Embryonic facial prominence (tissue), 1 donor: Measurements from ENCODE around the gene CMSS1.

Experiments used
- DNase-seq: peaks from one replicate; pipeline ENCODE4 v3.0.0-alpha.2; 2016; ENCODE audit errors: extremely low spot score

CMSS1 gene

GRCh38 chr3:99854756-99855298, 37.2 kb downstream of the CMSS1 start:
- DNase-seq: no peak

DNA sequence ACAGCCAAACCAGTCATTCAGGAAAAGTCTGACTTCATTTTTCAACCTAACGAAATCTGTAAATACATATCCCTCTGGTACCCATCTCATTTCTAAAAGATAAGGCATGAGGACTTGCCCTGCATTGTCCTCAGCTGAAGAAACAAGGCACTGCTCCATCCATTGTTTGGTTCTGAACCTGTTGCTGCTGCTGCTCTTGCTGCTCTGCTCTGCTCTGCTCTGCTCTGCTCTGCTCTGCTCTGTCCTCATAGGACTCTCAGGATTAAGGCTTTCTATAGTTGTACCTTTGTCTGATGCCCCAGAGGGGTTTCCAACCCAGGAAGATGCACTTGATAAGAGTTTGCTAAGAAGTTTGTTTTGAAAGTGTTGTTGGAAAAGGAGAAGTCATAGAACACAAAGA, 38.2 kb downstream of the CMSS1 start:
- DNase-seq: no peak

GRCh38 chr3:99856437-99857220, 39.0 kb downstream of the CMSS1 start:
- DNase-seq: no peak

GRCh38 chr3:99857278-99857677, 39.6 kb downstream of the CMSS1 start:
- no peak for DNase-seq

DNA sequence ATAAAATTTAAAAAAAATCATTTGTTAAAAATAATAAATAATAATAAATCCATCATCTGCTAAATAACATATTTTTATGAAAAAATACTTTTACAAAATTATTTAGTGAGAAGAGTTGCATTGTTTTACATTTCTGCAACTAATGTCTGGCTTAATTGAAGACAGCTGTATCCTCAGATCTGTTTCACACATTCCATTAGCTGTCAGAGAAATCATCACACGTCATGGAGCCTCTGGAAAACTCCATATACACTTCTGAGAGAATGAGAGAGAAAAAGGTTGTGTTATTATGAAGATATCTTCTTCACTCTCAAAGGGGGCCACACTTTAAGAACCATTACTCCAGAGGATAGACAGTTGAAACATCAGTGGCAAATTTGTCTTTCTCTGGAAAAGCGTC, 40.8 kb downstream of the CMSS1 start:
- DNase-seq: no peak

DNA sequence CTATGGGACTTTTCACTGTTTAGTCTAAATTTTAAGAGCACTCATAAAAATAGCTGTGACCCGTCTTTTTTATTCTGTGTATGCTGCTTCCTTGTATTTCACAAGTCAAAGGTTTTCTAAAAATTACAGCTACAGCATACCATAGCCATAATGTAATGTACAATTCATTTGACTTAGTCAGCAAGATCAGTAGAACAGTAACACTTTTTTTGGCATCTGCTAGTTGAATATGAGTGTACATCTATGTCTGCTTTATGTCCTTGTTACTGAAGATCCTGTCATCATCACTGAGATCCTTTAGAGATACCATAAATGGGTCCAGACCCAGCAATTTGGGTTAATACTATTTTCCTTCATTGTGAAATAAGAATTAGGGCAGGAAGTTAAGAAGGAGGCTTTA, 42.2 kb downstream of the CMSS1 start:
- DNase-seq: no peak

- DNase-seq: no peak
Observed at GRCh38 chr3:99861216-99861615, 43.6 kb downstream of the CMSS1 start.

GRCh38 chr3:99862208-99862607, 44.5 kb downstream of the CMSS1 start:
- DNase-seq: no peak

- no peak for DNase-seq
Observed at GRCh38 chr3:99863002-99863401, 45.3 kb downstream of the CMSS1 start.

DNA sequence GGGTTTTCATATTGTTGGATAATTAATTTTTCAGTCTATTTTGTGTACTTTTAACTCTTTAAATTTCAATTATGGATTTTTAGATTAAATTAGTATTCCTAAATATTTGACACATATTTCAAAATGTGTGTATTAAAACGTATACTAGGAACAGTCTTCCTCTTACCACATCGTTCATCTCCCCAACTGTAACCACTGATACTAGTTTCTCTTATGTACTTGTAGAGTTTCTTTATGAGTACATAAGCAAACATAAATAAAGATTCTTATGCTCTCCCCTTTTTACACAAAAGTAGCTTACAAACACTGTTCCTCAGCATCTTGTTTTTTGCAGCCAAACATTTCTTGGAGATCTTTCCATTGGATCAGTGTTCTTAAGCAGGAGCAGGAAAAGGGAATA, 45.9 kb downstream of the CMSS1 start:
- no peak for DNase-seq

- DNase-seq: no peak
Observed at GRCh38 chr3:99864289-99864688, 46.6 kb downstream of the CMSS1 start.

DNA sequence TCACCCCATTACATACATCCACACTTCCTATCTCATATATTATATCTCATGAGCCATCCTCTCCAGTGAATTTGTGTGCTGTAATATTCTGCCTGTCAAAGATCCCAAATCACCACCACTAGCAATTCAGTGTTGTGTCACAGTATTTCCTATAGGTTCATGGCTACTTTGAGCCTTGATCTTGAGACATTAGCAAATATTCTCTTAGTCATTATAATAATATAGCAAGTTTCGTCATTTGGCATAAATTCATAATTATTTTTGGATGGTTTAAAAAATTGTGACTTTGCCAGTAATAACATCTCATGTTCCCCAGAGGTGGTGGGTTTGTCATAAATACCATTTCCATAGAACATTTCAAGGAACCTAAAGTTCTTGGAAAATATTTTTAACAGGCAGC, 47.7 kb downstream of the CMSS1 start:
- no peak for DNase-seq

DNA sequence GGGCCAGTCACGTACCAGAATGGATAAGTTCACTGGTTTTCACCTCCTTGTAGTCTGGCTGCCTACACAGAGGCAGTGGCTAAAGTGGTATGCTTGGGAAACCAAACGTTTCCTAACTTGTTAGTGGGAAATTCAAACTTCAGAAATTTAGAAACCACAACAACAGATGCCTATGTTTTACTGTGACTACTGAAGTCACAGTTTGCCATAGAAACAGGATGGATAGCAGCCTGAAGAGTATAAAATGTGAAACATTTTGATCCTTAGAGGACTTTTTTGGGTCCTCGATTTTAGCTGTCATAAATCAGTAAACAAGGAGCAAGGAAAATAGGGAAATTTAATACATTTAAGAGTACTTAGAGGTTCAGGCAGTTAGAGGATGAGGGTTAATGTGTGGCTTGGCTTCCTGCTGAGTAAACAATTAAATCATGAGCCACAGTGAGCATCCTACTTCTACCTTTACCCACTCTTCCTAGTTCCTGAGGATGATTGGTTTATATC, 48.6 kb downstream of the CMSS1 start:
- no peak for DNase-seq

GRCh38 chr3:99867594-99868310, 50.1 kb downstream of the CMSS1 start:
- no peak for DNase-seq

DNA sequence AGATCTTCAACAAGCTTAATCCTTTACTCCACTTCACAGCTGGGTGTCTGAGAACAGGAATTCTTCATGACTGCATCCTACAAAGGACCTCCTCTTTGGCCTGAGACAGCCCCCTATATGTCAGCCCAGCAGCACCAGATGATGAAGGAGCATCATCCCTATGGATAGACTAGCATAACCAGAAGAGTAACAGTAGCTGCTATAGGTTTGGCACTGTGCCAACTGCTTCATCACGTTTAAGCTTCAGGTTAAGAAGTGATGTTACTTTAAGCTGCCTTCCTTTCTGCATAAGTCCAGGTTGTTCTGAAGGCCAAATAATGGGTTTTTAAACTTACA, 50.6 kb downstream of the CMSS1 start:
- DNase-seq: no peak

DNA sequence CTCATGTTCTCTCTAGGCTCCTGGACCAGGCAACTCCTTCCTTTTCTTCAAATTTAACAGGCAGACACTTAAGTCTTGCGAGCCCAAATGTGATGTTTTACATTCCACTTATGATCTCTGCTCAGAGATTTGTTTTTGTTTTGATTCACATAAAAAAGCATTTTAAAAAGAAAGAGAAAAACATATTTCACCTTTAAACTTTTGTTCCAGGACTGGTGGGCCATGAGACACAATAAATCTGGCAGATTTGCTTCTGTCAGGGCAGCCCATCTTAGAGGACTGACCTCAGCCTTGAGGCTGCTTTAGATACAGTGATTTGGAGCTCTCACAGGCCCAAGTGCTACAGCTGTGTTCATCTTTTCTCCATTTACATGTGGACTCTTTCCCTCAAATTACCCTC, 52.0 kb downstream of the CMSS1 start:
- DNase-seq: no peak

- DNase-seq: no peak
Observed at GRCh38 chr3:99870712-99871111, 53.0 kb downstream of the CMSS1 start.

DNA sequence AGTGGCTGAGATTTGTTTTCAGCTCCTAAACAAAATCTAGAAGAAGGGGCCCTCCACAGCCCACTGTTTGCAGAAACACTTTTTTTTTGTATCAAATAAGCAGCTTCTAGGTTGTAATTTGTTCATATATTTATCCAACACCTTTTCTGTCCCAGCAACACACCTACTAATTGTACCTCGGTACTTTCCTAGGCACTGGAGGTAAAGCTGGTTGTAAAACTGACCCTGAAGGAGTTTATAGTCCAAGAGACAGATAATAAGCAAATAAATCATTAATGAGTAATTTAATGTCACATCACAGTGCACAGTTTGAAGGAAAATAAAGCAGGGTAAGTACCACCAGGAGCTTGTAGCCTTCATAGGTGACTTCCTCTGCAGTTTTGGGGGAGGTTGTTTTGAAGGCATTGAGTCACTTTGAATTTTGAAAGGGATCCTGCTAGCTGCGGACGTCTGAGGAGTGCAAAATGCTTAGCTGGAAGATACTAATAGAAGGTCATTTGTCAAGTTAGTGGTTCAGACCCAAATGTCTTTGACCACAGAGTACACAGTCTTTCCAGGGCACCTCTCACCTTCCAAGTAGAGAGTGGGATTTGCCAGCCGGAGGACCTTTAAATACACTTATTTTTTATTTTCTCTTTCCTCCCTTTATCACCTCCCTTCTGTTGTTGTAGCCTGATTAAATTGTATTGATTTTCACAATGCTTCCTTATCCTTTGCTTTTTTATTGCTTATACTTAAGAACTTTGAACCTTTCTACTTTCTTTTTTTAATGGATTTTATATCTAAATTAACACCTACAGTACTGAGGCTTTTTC, 53.8 kb downstream of the CMSS1 start:
- no peak for DNase-seq

GRCh38 chr3:99872923-99873254, 55.2 kb downstream of the CMSS1 start:
- no peak for DNase-seq

DNA sequence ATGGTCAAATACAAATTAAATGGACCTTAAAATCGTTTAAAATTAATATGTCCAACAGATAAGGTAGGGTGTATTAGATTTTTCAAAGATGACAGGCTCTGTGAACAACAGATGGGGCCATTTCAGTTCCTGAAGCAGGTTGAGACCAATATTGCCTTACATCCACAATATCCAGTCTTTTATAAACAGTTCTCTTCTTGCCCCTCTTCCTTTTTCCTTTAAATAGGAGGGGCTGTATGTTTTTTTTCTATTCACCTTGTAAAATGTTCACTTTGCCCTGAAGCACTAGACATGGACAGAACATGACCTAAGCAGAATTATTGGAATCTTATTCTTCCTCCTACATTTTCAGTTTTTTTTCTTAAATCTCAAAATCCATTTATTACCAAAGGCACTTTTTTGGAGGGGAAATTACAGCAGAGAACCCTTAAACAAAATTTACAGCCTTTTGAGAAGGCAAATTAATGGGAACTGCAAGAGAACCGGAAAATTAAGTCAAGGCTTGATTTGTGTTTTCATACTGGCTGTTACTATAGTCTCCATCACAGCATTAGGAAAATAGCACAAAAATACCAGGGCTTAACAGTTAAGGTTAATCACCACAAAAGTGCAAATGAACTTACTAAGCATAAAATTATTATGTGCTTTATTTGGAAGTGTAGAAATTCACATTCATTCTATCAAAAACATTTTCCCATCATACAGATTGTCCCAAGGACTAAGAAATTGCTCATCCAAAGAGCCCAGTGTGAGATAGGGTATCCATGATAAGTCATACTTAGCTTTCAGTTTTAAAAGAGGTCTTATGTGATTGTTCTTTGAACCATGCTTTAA, 55.8 kb downstream of the CMSS1 start:
- DNase-seq: no peak

- no peak for DNase-seq
Observed at GRCh38 chr3:99874237-99875002, 56.8 kb downstream of the CMSS1 start.
